Transverse colon (tissue), 4 donors: ENCODE measurements around the gene TIGAR. TPM values are rescaled to one million over a fixed set of nuclear protein-coding genes. Genes with fewer than 3 reads are reported as not detected.

ENCODE experiments used
- DNase-seq: peaks from one replicate; pipeline ENCODE4 v3.0.0-alpha.2; 2019
- H3K27ac ChIP-seq, 4 donors: fragments of 200-600 bp; sonication (generic); 2 replicates each; pipeline ENCODE4 v1.5.1; 2016 to 2018; ENCODE audit warnings: inconsistent platforms in 4 of 4
- H3K27me3 ChIP-seq: fragments of 200-600 bp; sonication (generic); 2 replicates; pipeline ENCODE4 v1.5.1; 2017; ENCODE audit warnings: inconsistent platforms
- H3K36me3 ChIP-seq, 4 donors: fragments of 200-600 bp; sonication (generic); 2 replicates each; pipeline ENCODE4 v1.5.1; 2017 to 2019; ENCODE audit warnings: inconsistent platforms in 4 of 4
- H3K4me1 ChIP-seq, 4 donors: fragments of 200-600 bp; sonication (generic); 2 replicates each; pipeline ENCODE4 v1.5.1; 2017 to 2020; ENCODE audit warnings: inconsistent platforms in 4 of 4
- H3K4me3 ChIP-seq, 4 donors: fragments of 200-600 bp; sonication (generic); 1 replicate in 1 of 4; 2 replicates in 3 of 4; pipeline versions ENCODE4 v1.5.1 to v1.6.1; 2017 to 2019; ENCODE audit warnings: inconsistent platforms in 4 of 4
- H3K9me3 ChIP-seq, 2 donors: fragments of 200-600 bp; sonication (generic); 2 replicates each; pipeline ENCODE4 v1.5.1; 2017 to 2019; ENCODE audit warnings: inconsistent platforms in 2 of 2
- CTCF ChIP-seq, 5 experiments: fragments of 200-600 bp in 3 of 5; fragments of 450-650 bp in 2 of 5; sonication (generic) in 3 of 5; IDR thresholded peaks; 1 replicate in 2 of 5; 2 replicates in 3 of 5; pipeline ENCODE4 v1.5.1; 2016 to 2017; ENCODE audit warnings: antibody characterized with exemption in 5 of 5, inconsistent platforms in 3 of 5, mild to moderate bottlenecking in 2 of 5, moderate library complexity in 1 of 5
- EP300 ChIP-seq: sonication (generic); formaldehyde crosslinking; IDR thresholded peaks from one replicate; pipeline ENCODE4 v1.6.1; 2017; ENCODE audit warnings: antibody characterized with exemption, low read depth
- POLR2A ChIP-seq: fragments of 450-650 bp; IDR thresholded peaks from one replicate; pipeline ENCODE4 v1.6.1; 2016; ENCODE audit warnings: antibody characterized with exemption, mild to moderate bottlenecking, moderate library complexity
- POLR2AphosphoS5 ChIP-seq, 3 donors: sonication (generic); formaldehyde crosslinking; IDR thresholded peaks; one replicate each; pipeline ENCODE4 v1.6.1; 2016; ENCODE audit warnings: antibody characterized with exemption in 3 of 3
- WGBS, 2 donors: methylation state at CpG; one replicate each; pipeline ENCODE4 v1.1.5; 2018; ENCODE audit warnings: low coverage in 1 of 2; 5-methylcytosine and 5-hydroxymethylcytosine counted together
- in situ Hi-C, 4 donors: fragments of 200-750 bp; cut with MboI; loops; one replicate each; pipeline versions ENCODE4 v1.15.0 to v1.15.1; 2017; ENCODE audit warnings: low sequenced_read_pairs in 3 of 4, low pct_ligation_motif_present in 1 of 4, low pct_unique_long_range_greater_than_20kb in 1 of 4
- intact Hi-C: fragments of 100-400 bp; cut with DNase I; formaldehyde crosslinking; loops from one replicate; pipeline ENCODE4 v1.15.1; 2023; ENCODE audit warnings: low total_unique reads
- total RNA-seq, 4 donors: library from RNA; depleted of rRNA; stranded (reverse); fragments of >200 nt; gene quantifications; one replicate each; pipeline ENCODE4 v1.1.0, GENCODE V29; 2016

TIGAR gene
- total RNA-seq, 4 donors from 2014 or later, result 2.6 to 26.6 (median 4.4) TPM

- intact Hi-C loops, result no loop called here
- Histone ChIP-seq H3K4me1 (peaks cover 7 to 24% (median 14%) of the 10 kb centered on the region in 4 donors), H3K4me3 (peak overlapping the region; percentile 29 to 84 (median 67)), H3K27ac (peak overlapping the region; percentile 91 to 97 (median 96)), H3K9me3 (no peaks in the 10 kb centered on the region), H3K36me3 (no peaks in the 10 kb centered on the region), H3K27me3 (no peaks in the 10 kb centered on the region)
- in situ Hi-C loops, result loop anchor here in 2 of 4 donors (25.0 kb wide), 1 partner anchor 217 kb away; the partner anchor contains the start of gene RAD51AP1 (in 2 of the 2)
- WGBS, 2 donors, result 0% methylated on average over 1 to 13 of the region's 13 CpGs
- TF ChIP-seq POLR2AphosphoS5 (IDR thresholded peaks at IDR 0.05) (no peak), EP300 (no peak), POLR2A (no peak), CTCF (IDR thresholded peaks at IDR 0.05) (no peak)
- no peak for DNase-seq
Observed at GRCh38 chr12:4320497-4320852, 538 bp upstream of the TIGAR start.

- WGBS, 2 donors, result 73 to 78% methylated on average over 2 to 5 of the region's 5 CpGs
- H3K27ac ChIP-seq, result no peak overlapping the region
- in situ Hi-C loops, result loop anchor here in 2 of 4 donors (25.0 kb wide), 1 partner anchor 215 kb away; the partner anchor contains the start of gene RAD51AP1 (in 2 of the 2)
Observed at GRCh38 chr12:4322726-4323125, 1.7 kb downstream of the TIGAR start.

GRCh38 chr12:4323396-4323795, 2.4 kb downstream of the TIGAR start:
- Histone ChIP-seq H3K27me3 (no peaks in the 10 kb centered on the region), H3K4me1 (peaks cover 7 to 36% (median 21%) of the 10 kb centered on the region in 4 donors), H3K9me3 (no peaks in the 10 kb centered on the region), H3K4me3 (no peak overlapping the region), H3K27ac (no peak overlapping the region), H3K36me3 (no peaks in the 10 kb centered on the region)
- 76 to 93% methylated on average over 4 of the region's 4 CpGs for WGBS, 2 donors
- DNase-seq, result no peak
- in situ Hi-C loops (loop anchor here in 2 of 4 donors (25.0 kb wide), 1 partner anchor 214 kb away; the partner anchor contains the start of gene RAD51AP1 (in 2 of the 2)), intact Hi-C loops (no loop called here)
- no peak for TF ChIP-seq EP300
- no peak for TF ChIP-seq POLR2A
- TF ChIP-seq POLR2AphosphoS5 (IDR thresholded peaks at IDR 0.05), result no peak
- TF ChIP-seq CTCF (IDR thresholded peaks at IDR 0.05), result no peak

More at GRCh38 chr12:4322726-4323125, 1.7 kb downstream of the TIGAR start:
- intact Hi-C loops, result no loop called here
- Histone ChIP-seq H3K4me1 (peaks cover 7 to 36% (median 21%) of the 10 kb centered on the region in 4 donors), H3K27me3 (no peaks in the 10 kb centered on the region), H3K9me3 (no peaks in the 10 kb centered on the region), H3K36me3 (no peaks in the 10 kb centered on the region), H3K4me3 (no peak overlapping the region)
- no peak for TF ChIP-seq CTCF (IDR thresholded peaks at IDR 0.05)
- TF ChIP-seq POLR2AphosphoS5 (IDR thresholded peaks at IDR 0.05), result no peak
- TF ChIP-seq EP300, result no peak
- no peak for TF ChIP-seq POLR2A
- DNase-seq, result no peak

- Histone ChIP-seq H3K27me3 (no peaks in the 10 kb centered on the region), H3K4me3 (no peak overlapping the region), H3K9me3 (no peaks in the 10 kb centered on the region), H3K4me1 (peaks cover 7 to 36% (median 21%) of the 10 kb centered on the region in 4 donors), H3K27ac (no peak overlapping the region), H3K36me3 (no peaks in the 10 kb centered on the region)
- 97 to 98% methylated on average over 7 to 28 of the region's 28 CpGs for WGBS, 2 donors
- intact Hi-C loops, result no loop called here
- DNase-seq, result no peak
- TF ChIP-seq EP300, result no peak
- TF ChIP-seq POLR2AphosphoS5 (IDR thresholded peaks at IDR 0.05), result no peak
- TF ChIP-seq CTCF (IDR thresholded peaks at IDR 0.05), result no peak
- TF ChIP-seq POLR2A, result no peak
- in situ Hi-C loops, result loop anchor here in 2 of 4 donors (25.0 kb wide), 1 partner anchor 213 kb away; the partner anchor contains the start of gene RAD51AP1 (in 2 of the 2)
Observed at GRCh38 chr12:4324366-4324765, 3.4 kb downstream of the TIGAR start.
